IPS-15b (cell line): ENCODE results near the gene FIGNL1.

ENCODE experiments used
- H3K27me3 ChIP-seq: one replicate; pipeline ENCODE4 v1.6.1; 2013; ENCODE audit warnings: low read length; ENCODE audit not compliant: control insufficient read depth, insufficient read depth
- H3K36me3 ChIP-seq: one replicate; pipeline ENCODE4 v1.6.1; 2013; ENCODE audit warnings: low read length; ENCODE audit not compliant: control insufficient read depth, insufficient read depth
- H3K4me1 ChIP-seq: one replicate; pipeline ENCODE4 v1.6.1; 2013; ENCODE audit warnings: mild to moderate bottlenecking, low read length; ENCODE audit not compliant: control insufficient read depth, insufficient read depth
- H3K4me3 ChIP-seq: one replicate; pipeline ENCODE4 v1.5.1; 2013; ENCODE audit warnings: low read depth, low read length
- H3K9ac ChIP-seq: one replicate; pipeline ENCODE4 v1.6.1; 2013; ENCODE audit warnings: low read depth, mild to moderate bottlenecking, low read length
- H3K9me3 ChIP-seq: one replicate; pipeline ENCODE4 v1.6.1; 2013; ENCODE audit warnings: mild to moderate bottlenecking, low read length; ENCODE audit not compliant: control insufficient read depth, insufficient read depth

The FIGNL1 gene

DNA sequence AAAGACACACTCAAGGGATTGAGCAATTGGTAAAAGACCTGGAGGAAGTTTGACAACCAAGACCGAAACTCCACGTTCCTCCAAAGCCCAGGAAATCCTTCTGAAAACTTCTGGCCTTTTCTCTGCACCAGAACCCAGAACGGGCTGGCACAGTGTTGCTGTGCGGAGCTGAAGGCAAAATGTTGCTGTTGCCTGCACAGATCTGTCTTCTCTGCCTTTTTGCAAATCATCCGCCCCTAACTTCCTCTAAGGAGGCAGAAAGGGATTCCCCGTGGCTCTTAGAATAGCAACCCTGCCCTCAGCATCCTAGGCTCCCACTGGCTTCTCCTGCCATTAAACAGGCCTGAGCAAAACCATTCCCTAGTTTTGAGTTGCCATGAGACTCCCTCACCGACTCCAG is 44.9 kb downstream of the FIGNL1 start:
- Histone ChIP-seq H3K4me1 (no peaks in the 10 kb centered on the region), H3K27me3 (no peaks in the 10 kb centered on the region), H3K36me3 (no peaks in the 10 kb centered on the region), H3K9me3 (no peaks in the 10 kb centered on the region), H3K9ac (no peak overlapping the region), H3K4me3 (no peak overlapping the region)

DNA sequence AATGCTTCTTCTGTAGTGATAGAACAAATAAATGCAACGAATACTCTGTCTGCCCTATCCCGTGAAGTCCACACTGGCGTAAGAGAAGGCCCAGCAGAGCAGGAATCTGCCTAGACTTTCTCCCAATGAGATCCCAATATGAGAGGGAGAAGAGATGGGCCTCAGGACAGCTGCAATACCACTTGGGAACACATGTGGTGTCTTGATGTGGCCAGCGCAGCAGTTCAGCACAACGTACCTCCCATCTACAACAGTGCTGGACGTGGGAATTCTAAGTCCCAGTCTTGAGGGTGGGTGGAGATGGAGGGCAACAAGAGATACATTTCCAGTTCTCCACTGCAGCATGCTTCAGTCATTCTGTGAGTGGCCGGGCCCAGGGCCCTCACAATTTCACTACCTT is 45.8 kb downstream of the FIGNL1 start:
- Histone ChIP-seq H3K4me1 (no peaks in the 10 kb centered on the region), H3K9ac (no peak overlapping the region), H3K27me3 (no peaks in the 10 kb centered on the region), H3K36me3 (no peaks in the 10 kb centered on the region), H3K9me3 (no peaks in the 10 kb centered on the region), H3K4me3 (no peak overlapping the region)

DNA sequence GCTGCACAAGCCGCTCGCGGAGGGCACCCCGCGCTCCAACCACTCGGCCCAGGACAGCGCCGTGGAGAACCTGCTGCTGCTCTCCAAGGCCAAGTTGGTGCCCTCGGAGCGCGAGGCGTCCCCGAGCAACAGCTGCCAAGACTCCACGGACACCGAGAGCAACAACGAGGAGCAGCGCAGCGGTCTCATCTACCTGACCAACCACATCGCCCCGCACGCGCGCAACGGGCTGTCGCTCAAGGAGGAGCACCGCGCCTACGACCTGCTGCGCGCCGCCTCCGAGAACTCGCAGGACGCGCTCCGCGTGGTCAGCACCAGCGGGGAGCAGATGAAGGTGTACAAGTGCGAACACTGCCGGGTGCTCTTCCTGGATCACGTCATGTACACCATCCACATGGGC is 50.0 kb downstream of the FIGNL1 start:
- H3K9ac ChIP-seq, result no peak overlapping the region
- H3K36me3 ChIP-seq, result no peaks in the 10 kb centered on the region
- no peak overlapping the region for H3K4me3 ChIP-seq
- H3K4me1 ChIP-seq, result no peaks in the 10 kb centered on the region
- no peaks in the 10 kb centered on the region for H3K9me3 ChIP-seq
- H3K27me3 ChIP-seq, result no peaks in the 10 kb centered on the region

DNA sequence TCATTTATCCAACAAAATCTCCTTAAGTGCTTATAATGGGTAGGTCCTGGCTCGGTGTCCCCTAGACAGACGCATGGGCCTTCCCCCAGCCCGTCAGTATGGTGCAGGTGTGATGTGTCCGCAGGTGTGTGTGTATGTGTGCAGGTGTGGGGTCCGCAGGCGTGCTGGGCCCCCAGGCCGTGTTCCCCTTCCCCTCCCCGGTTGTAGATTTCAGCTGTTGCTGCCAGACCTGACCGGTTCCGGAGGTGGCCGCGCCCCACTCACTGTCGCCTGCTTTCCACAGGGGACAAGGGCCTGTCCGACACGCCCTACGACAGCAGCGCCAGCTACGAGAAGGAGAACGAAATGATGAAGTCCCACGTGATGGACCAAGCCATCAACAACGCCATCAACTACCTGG is 50.5 kb downstream of the FIGNL1 start:
- Histone ChIP-seq H3K4me3 (no peak overlapping the region), H3K36me3 (no peaks in the 10 kb centered on the region), H3K9me3 (no peaks in the 10 kb centered on the region), H3K4me1 (no peaks in the 10 kb centered on the region), H3K27me3 (no peaks in the 10 kb centered on the region), H3K9ac (no peak overlapping the region)

DNA sequence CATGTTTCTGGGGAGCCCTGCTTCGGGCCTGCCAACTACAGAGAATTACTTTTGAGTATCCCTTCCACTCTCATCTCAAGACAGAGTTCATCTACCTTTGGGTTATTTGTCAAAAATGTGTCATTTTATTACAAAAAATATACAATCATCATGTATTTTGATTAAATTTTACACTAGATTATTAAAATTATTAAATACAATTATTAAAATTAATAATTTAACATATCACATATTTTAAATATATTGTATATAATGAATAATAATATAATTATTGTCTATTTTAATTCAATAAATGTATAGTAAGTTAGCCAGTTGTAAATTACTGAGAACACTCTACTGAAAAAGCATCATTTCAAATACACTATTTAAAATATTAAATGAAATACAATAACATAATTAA is 50.9 kb downstream of the FIGNL1 start:
- Histone ChIP-seq H3K9ac (no peak overlapping the region), H3K9me3 (no peaks in the 10 kb centered on the region), H3K36me3 (no peaks in the 10 kb centered on the region), H3K4me1 (no peaks in the 10 kb centered on the region), H3K27me3 (no peaks in the 10 kb centered on the region), H3K4me3 (no peak overlapping the region)

DNA sequence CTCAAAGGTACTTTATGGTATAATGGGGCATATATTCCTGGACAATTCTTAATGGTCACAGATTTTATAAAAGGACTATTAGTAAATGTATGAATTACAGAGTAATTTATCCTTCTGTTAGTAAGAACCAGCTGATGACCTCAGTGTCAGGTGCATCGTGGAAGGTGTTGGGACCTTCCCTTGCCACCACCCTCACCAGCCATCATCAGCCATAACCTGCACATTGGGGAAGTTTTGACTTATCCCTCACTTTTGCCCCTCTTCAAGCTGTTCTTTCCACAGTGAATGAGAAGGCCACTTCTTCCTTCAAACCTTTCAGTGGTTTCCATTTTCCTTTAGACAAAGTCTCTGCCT is 52.2 kb downstream of the FIGNL1 start:
- Histone ChIP-seq H3K27me3 (no peaks in the 10 kb centered on the region), H3K4me3 (no peak overlapping the region), H3K4me1 (no peaks in the 10 kb centered on the region), H3K9ac (no peak overlapping the region), H3K9me3 (no peaks in the 10 kb centered on the region), H3K36me3 (no peaks in the 10 kb centered on the region)

DNA sequence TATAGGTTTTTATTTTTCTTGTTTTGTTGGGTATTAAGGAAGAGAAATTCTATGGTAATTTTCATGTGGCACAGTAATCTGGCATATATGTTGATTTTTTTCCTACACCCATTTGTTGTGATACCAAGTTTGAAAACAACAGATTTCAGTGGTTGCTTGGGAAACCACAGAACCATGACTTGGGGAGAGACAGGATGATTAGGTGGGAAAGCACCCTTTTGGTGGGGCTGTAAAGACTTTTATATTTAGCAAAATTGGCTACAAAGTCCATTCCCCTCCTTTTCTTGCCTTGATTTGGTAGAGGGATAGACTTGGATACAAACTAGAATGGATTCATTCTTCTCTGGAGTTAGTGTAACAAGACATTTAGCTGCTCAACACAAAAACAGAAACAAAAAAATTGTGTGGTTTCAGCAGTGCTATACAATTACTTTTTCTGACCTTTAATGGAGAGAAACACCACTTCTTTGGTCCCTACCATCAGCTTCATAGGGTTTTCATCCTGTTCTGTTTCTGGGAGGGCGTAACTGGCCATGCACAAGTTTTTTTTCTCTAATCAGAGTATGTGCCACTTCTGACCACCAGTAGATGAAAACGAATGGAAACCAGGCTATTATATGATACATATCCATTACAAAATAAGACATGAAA is 52.7 kb downstream of the FIGNL1 start:
- Histone ChIP-seq H3K9ac (no peak overlapping the region), H3K36me3 (no peaks in the 10 kb centered on the region), H3K9me3 (no peaks in the 10 kb centered on the region), H3K4me1 (no peaks in the 10 kb centered on the region), H3K4me3 (no peak overlapping the region), H3K27me3 (no peaks in the 10 kb centered on the region)

DNA sequence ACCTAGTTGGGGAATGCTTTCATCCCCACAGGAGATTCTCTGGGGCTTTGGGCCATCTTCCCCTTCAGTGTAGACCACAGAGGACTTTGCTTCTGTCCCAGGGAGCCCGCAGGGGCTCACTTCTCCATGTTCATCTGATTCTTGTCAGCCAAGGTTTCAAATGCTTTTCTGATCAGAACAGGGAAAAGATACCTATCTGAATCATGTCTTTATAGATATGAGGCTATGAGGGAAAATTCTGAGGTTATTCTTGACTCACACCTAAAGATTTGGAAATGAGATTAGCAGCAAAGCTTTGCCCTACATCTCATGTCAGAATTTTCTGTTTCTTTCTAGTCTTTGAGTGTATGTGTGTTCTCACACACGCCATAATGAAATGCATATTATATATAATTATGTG is 53.3 kb downstream of the FIGNL1 start:
- no peaks in the 10 kb centered on the region for H3K9me3 ChIP-seq
- no peak overlapping the region for H3K9ac ChIP-seq
- H3K36me3 ChIP-seq, result no peaks in the 10 kb centered on the region
- no peaks in the 10 kb centered on the region for H3K27me3 ChIP-seq
- no peaks in the 10 kb centered on the region for H3K4me1 ChIP-seq
- no peak overlapping the region for H3K4me3 ChIP-seq

DNA sequence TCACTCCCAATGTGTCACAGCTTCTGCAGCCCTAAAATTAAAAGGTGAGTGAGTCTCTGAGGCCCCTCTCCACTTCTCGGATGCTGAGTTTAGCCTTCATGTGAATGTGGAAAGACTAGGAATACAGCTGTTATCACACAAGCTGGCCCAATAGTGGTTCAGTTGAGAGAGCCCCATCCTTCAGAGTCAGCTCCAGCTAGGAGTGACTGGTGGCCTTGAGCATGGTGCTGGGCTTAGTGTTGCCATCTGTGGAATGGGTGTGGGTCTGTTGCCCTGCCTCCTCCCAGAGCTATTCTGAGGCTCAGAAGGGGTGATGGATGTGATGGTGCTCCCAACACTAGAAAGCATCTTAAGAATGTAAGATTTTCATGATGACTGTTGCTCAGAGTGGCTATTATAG is 55.8 kb downstream of the FIGNL1 start:
- no peaks in the 10 kb centered on the region for H3K36me3 ChIP-seq
- H3K27me3 ChIP-seq, result no peaks in the 10 kb centered on the region
- no peaks in the 10 kb centered on the region for H3K4me1 ChIP-seq

More for the DNA sequence above, 55.8 kb downstream of the FIGNL1 start:
- H3K4me3 ChIP-seq, result no peak overlapping the region
- no peaks in the 10 kb centered on the region for H3K9me3 ChIP-seq
- no peak overlapping the region for H3K9ac ChIP-seq
